ENCODE measurements around the gene RBP7. TPM values are rescaled to one million over a fixed set of nuclear protein-coding genes. Genes with fewer than 3 reads are reported as not detected.

The RBP7 gene
- polyA plus RNA-seq, 1 donor (not counting 4 experiments of a cell fraction or from before 2014, with no cell fraction given): 1.1 TPM

GRCh38 chr1:10050611-10051010 lies 53.6 kb downstream of the RBP7 start:
- dilution Hi-C loops (cut with MboI; ENCODE audit: extremely low pct_ligation_motif_present, low sequenced_read_pairs): no loop called here
- no peak overlapping the region for H3K27ac ChIP-seq (ENCODE audit: control insufficient read depth, insufficient read depth, low read length)

GRCh38 chr1:10051656-10052055 lies 54.6 kb downstream of the RBP7 start:
- peaks cover 48% of the 10 kb centered on the region for H3K79me2 ChIP-seq (ENCODE audit: control insufficient read depth, insufficient read depth, low read length)
- H3K4me2 ChIP-seq (ENCODE audit: control insufficient read depth, extremely low read depth, insufficient read depth, low read depth, low read length): no peak overlapping the region
- no peaks in the 10 kb centered on the region for H3K9me1 ChIP-seq (ENCODE audit: control insufficient read depth, extremely low read depth, insufficient read depth, low read length)
- no peak overlapping the region for H3K27ac ChIP-seq (ENCODE audit: control insufficient read depth, insufficient read depth, low read length)
- no peaks in the 10 kb centered on the region for H3K27me3 ChIP-seq (ENCODE audit: control insufficient read depth, extremely low read depth, insufficient read depth, low read length)
- dilution Hi-C loops (cut with MboI; ENCODE audit: extremely low pct_ligation_motif_present, low sequenced_read_pairs): no loop called here
- no peak overlapping the region for H3K4me3 ChIP-seq (ENCODE audit: control insufficient read depth in 2 of 3, extremely low read depth in 1 of 3, insufficient read depth in 2 of 3, low read depth in 1 of 3, low read length in 3 of 3)
- H2AFZ ChIP-seq (ENCODE audit: control insufficient read depth, low read length): no peak overlapping the region
- no peaks in the 10 kb centered on the region for H3K9me3 ChIP-seq (ENCODE audit: control insufficient read depth, low read depth, low read length)
- H3K36me3 ChIP-seq (ENCODE audit: control insufficient read depth in 2 of 2, extremely low read depth in 1 of 2, insufficient read depth in 2 of 2, low read length in 2 of 2): peaks cover 2 to 3% of the 10 kb centered on the region in 2 experiments
- H4K20me1 ChIP-seq (ENCODE audit: control insufficient read depth, extremely low read depth, insufficient read depth, low read length): no peaks in the 10 kb centered on the region
- TF ChIP-seq CTCF (optimal IDR thresholded peaks at IDR 0.05 in 1 of 3, IDR thresholded peaks at IDR 0.05 in 1 of 3, conservative IDR thresholded peaks at IDR 0.05 in 1 of 3; ENCODE audit: extremely low read depth in 1 of 3, insufficient read depth in 2 of 3, low read length in 3 of 3): no peak
- TF ChIP-seq EZH2 (IDR thresholded peaks at IDR 0.05; ENCODE audit: low read length): no peak
- FAIRE-seq: no peak
- DNase-seq (ENCODE audit: low read depth, low spot score): no peak
- H3K4me1 ChIP-seq (ENCODE audit: control insufficient read depth, extremely low read depth, insufficient read depth, low read length): peaks cover 13% of the 10 kb centered on the region
- no peak overlapping the region for H3K9ac ChIP-seq (ENCODE audit: control insufficient read depth, extremely low read depth, insufficient read depth, low read length)

More at GRCh38 chr1:10050611-10051010, 53.6 kb downstream of the RBP7 start:
- H3K27me3 ChIP-seq (ENCODE audit: control insufficient read depth, extremely low read depth, insufficient read depth, low read length): no peaks in the 10 kb centered on the region
- no peaks in the 10 kb centered on the region for H3K9me3 ChIP-seq (ENCODE audit: control insufficient read depth, low read depth, low read length)
- H4K20me1 ChIP-seq (ENCODE audit: control insufficient read depth, extremely low read depth, insufficient read depth, low read length): no peaks in the 10 kb centered on the region
- peaks cover 52% of the 10 kb centered on the region for H3K79me2 ChIP-seq (ENCODE audit: control insufficient read depth, insufficient read depth, low read length)
- TF ChIP-seq CTCF (optimal IDR thresholded peaks at IDR 0.05 in 1 of 3, IDR thresholded peaks at IDR 0.05 in 1 of 3, conservative IDR thresholded peaks at IDR 0.05 in 1 of 3; ENCODE audit: extremely low read depth in 1 of 3, insufficient read depth in 2 of 3, low read length in 3 of 3): no peak
- no peak for TF ChIP-seq EZH2 (IDR thresholded peaks at IDR 0.05; ENCODE audit: low read length)
- H3K4me3 ChIP-seq (ENCODE audit: control insufficient read depth in 2 of 3, extremely low read depth in 1 of 3, insufficient read depth in 2 of 3, low read depth in 1 of 3, low read length in 3 of 3): no peak overlapping the region
- no peak overlapping the region for H3K9ac ChIP-seq (ENCODE audit: control insufficient read depth, extremely low read depth, insufficient read depth, low read length)
- H3K4me1 ChIP-seq (ENCODE audit: control insufficient read depth, extremely low read depth, insufficient read depth, low read length): peaks cover 12% of the 10 kb centered on the region
- peaks cover 0 to 2% of the 10 kb centered on the region in 2 experiments for H3K36me3 ChIP-seq (ENCODE audit: control insufficient read depth in 2 of 2, extremely low read depth in 1 of 2, insufficient read depth in 2 of 2, low read length in 2 of 2)
- no peak overlapping the region for H2AFZ ChIP-seq (ENCODE audit: control insufficient read depth, low read length)
- H3K4me2 ChIP-seq (ENCODE audit: control insufficient read depth, extremely low read depth, insufficient read depth, low read depth, low read length): no peak overlapping the region
- FAIRE-seq (no peak), DNase-seq (ENCODE audit: low read depth, low spot score) (no peak)
- H3K9me1 ChIP-seq (ENCODE audit: control insufficient read depth, extremely low read depth, insufficient read depth, low read length): no peaks in the 10 kb centered on the region
